ENCODE measurements around the gene RB1.

Gene RB1

GRCh38 chr13:48502601-48503319 is 199.2 kb downstream of the RB1 start:
- no peak for TF ChIP-seq TAF1 (IDR thresholded peaks at IDR 0.05; ENCODE audit: low read depth, low read length)
- TF ChIP-seq POU2F2 (IDR thresholded peaks at IDR 0.05; ENCODE audit: low read depth, low read length): no peak
- no peak for TF ChIP-seq PAX5 (IDR thresholded peaks at IDR 0.05; ENCODE audit: insufficient read depth, low read length, severe bottlenecking)
- TF ChIP-seq SPI1 (IDR thresholded peaks at IDR 0.05; ENCODE audit: low read depth, low read length): no peak
- DNase-seq (ENCODE audit: insufficient read length, low spot score): no peak
- FAIRE-seq: peak; percentile 86

GRCh38 chr13:48504606-48505005 is 201.1 kb downstream of the RB1 start:
- DNase-seq (ENCODE audit: insufficient read length, low spot score) (no peak), FAIRE-seq (peak; percentile 93)
- no peak for TF ChIP-seq TAF1 (IDR thresholded peaks at IDR 0.05; ENCODE audit: low read depth, low read length)
- no peak for TF ChIP-seq POU2F2 (IDR thresholded peaks at IDR 0.05; ENCODE audit: low read depth, low read length)
- TF ChIP-seq PAX5 (IDR thresholded peaks at IDR 0.05; ENCODE audit: insufficient read depth, low read length, severe bottlenecking): no peak
- TF ChIP-seq POLR2AphosphoS5 (IDR thresholded peaks at IDR 0.05; ENCODE audit: low read depth, low read length): no peak
- TF ChIP-seq POLR2A (IDR thresholded peaks at IDR 0.05; ENCODE audit: low read depth, low read length): no peak
- TF ChIP-seq SPI1 (IDR thresholded peaks at IDR 0.05; ENCODE audit: low read depth, low read length): no peak

- no peak for FAIRE-seq
- DNase-seq (ENCODE audit: insufficient read length, low spot score): no peak
- TF ChIP-seq TAF1 (IDR thresholded peaks at IDR 0.05; ENCODE audit: low read depth, low read length) (no peak), POLR2AphosphoS5 (IDR thresholded peaks at IDR 0.05; ENCODE audit: low read depth, low read length) (no peak), SPI1 (IDR thresholded peaks at IDR 0.05; ENCODE audit: low read depth, low read length) (no peak), POLR2A (IDR thresholded peaks at IDR 0.05; ENCODE audit: low read depth, low read length) (no peak), PAX5 (IDR thresholded peaks at IDR 0.05; ENCODE audit: insufficient read depth, low read length, severe bottlenecking) (no peak), POU2F2 (IDR thresholded peaks at IDR 0.05; ENCODE audit: low read depth, low read length) (no peak)
These were observed 201.5 kb downstream of the RB1 start for GRCh38 chr13:48505012-48505411.

- FAIRE-seq: peak; percentile 97
- TF ChIP-seq SPI1 (IDR thresholded peaks at IDR 0.05; ENCODE audit: low read depth, low read length) (peak; percentile 62), PAX5 (IDR thresholded peaks at IDR 0.05; ENCODE audit: insufficient read depth, low read length, severe bottlenecking) (peak; percentile 51), POU2F2 (IDR thresholded peaks at IDR 0.05; ENCODE audit: low read depth, low read length) (no peak), POLR2A (IDR thresholded peaks at IDR 0.05; ENCODE audit: low read depth, low read length) (no peak), POLR2AphosphoS5 (IDR thresholded peaks at IDR 0.05; ENCODE audit: low read depth, low read length) (no peak)
- DNase-seq (ENCODE audit: insufficient read length, low spot score): no peak
These were observed 202.1 kb downstream of the RB1 start for GRCh38 chr13:48505597-48506091.

GRCh38 chr13:48506092-48506701 is 202.6 kb downstream of the RB1 start:
- FAIRE-seq (no peak), DNase-seq (ENCODE audit: insufficient read length, low spot score) (no peak)
- no peak for TF ChIP-seq SPI1 (IDR thresholded peaks at IDR 0.05; ENCODE audit: low read depth, low read length)
- TF ChIP-seq POLR2AphosphoS5 (IDR thresholded peaks at IDR 0.05; ENCODE audit: low read depth, low read length): no peak
- no peak for TF ChIP-seq POLR2A (IDR thresholded peaks at IDR 0.05; ENCODE audit: low read depth, low read length)
- no peak for TF ChIP-seq POU2F2 (IDR thresholded peaks at IDR 0.05; ENCODE audit: low read depth, low read length)
- TF ChIP-seq PAX5 (IDR thresholded peaks at IDR 0.05; ENCODE audit: insufficient read depth, low read length, severe bottlenecking): no peak
- TF ChIP-seq TAF1 (IDR thresholded peaks at IDR 0.05; ENCODE audit: low read depth, low read length): no peak

- no peak for DNase-seq (ENCODE audit: insufficient read length, low spot score)
- TF ChIP-seq SPI1 (IDR thresholded peaks at IDR 0.05; ENCODE audit: low read depth, low read length): no peak
- no peak for TF ChIP-seq POLR2AphosphoS5 (IDR thresholded peaks at IDR 0.05; ENCODE audit: low read depth, low read length)
- TF ChIP-seq POLR2A (IDR thresholded peaks at IDR 0.05; ENCODE audit: low read depth, low read length): no peak
- no peak for TF ChIP-seq PAX5 (IDR thresholded peaks at IDR 0.05; ENCODE audit: insufficient read depth, low read length, severe bottlenecking)
- TF ChIP-seq TAF1 (IDR thresholded peaks at IDR 0.05; ENCODE audit: low read depth, low read length): no peak
- TF ChIP-seq POU2F2 (IDR thresholded peaks at IDR 0.05; ENCODE audit: low read depth, low read length): no peak
- no peak for FAIRE-seq
These were observed 203.5 kb downstream of the RB1 start for GRCh38 chr13:48507021-48507420.

- FAIRE-seq: no peak
- TF ChIP-seq PAX5 (IDR thresholded peaks at IDR 0.05; ENCODE audit: insufficient read depth, low read length, severe bottlenecking) (no peak), POLR2A (IDR thresholded peaks at IDR 0.05; ENCODE audit: low read depth, low read length) (no peak), TAF1 (IDR thresholded peaks at IDR 0.05; ENCODE audit: low read depth, low read length) (no peak), POU2F2 (IDR thresholded peaks at IDR 0.05; ENCODE audit: low read depth, low read length) (no peak), SPI1 (IDR thresholded peaks at IDR 0.05; ENCODE audit: low read depth, low read length) (no peak), POLR2AphosphoS5 (IDR thresholded peaks at IDR 0.05; ENCODE audit: low read depth, low read length) (no peak)
- DNase-seq (ENCODE audit: insufficient read length, low spot score): no peak
These were observed 204.5 kb downstream of the RB1 start for GRCh38 chr13:48508011-48508410.

GRCh38 chr13:48510698-48511097 is 207.1 kb downstream of the RB1 start:
- DNase-seq (ENCODE audit: insufficient read length, low spot score): no peak
- TF ChIP-seq POLR2A (IDR thresholded peaks at IDR 0.05; ENCODE audit: low read depth, low read length): no peak
- TF ChIP-seq PAX5 (IDR thresholded peaks at IDR 0.05; ENCODE audit: insufficient read depth, low read length, severe bottlenecking): no peak
- no peak for TF ChIP-seq POU2F2 (IDR thresholded peaks at IDR 0.05; ENCODE audit: low read depth, low read length)
- no peak for TF ChIP-seq SPI1 (IDR thresholded peaks at IDR 0.05; ENCODE audit: low read depth, low read length)
- no peak for TF ChIP-seq TAF1 (IDR thresholded peaks at IDR 0.05; ENCODE audit: low read depth, low read length)
- no peak for TF ChIP-seq POLR2AphosphoS5 (IDR thresholded peaks at IDR 0.05; ENCODE audit: low read depth, low read length)
- FAIRE-seq: no peak

GRCh38 chr13:48511621-48512230 is 208.2 kb downstream of the RB1 start:
- TF ChIP-seq POLR2A (IDR thresholded peaks at IDR 0.05; ENCODE audit: low read depth, low read length) (no peak), TAF1 (IDR thresholded peaks at IDR 0.05; ENCODE audit: low read depth, low read length) (no peak), POLR2AphosphoS5 (IDR thresholded peaks at IDR 0.05; ENCODE audit: low read depth, low read length) (no peak), PAX5 (IDR thresholded peaks at IDR 0.05; ENCODE audit: insufficient read depth, low read length, severe bottlenecking) (no peak), SPI1 (IDR thresholded peaks at IDR 0.05; ENCODE audit: low read depth, low read length) (no peak), POU2F2 (IDR thresholded peaks at IDR 0.05; ENCODE audit: low read depth, low read length) (no peak)
- FAIRE-seq (peak; percentile 72), DNase-seq (ENCODE audit: insufficient read length, low spot score) (no peak)
